ENCODE data around the gene GALNT2.
A peak's percentile ranks its signal among the peaks of the same experiment; 100 is the strongest.

The GALNT2 gene

GRCh38 chr1:230149751-230150584 lies 82.9 kb downstream of the GALNT2 start:
- no peak for DNase-seq

DNA sequence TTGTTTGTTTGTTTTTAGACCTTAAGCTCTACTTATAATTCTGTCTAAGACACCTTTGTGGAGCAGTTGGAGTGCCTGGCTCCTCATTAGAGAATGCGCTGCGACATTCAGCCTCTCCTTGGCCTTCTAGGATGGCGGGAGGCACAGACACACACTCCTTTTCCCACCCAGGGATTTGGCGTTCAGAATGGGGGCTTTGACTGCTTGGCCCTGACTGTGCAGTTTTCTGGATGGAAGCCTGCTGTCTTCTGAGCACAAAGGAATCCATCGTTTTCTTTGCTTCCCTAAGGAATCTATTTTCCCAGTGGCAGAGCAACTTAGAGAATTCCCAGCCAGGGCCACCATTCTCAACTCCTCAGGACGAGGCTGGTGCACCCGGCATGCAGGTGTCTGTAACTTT lies 83.6 kb downstream of the GALNT2 start:
- DNase-seq, result no peak

- no peak for DNase-seq
Measured at GRCh38 chr1:230151924-230152468, 85.0 kb downstream of the GALNT2 start.

GRCh38 chr1:230152999-230153398 lies 86.0 kb downstream of the GALNT2 start:
- no peak for DNase-seq

DNA sequence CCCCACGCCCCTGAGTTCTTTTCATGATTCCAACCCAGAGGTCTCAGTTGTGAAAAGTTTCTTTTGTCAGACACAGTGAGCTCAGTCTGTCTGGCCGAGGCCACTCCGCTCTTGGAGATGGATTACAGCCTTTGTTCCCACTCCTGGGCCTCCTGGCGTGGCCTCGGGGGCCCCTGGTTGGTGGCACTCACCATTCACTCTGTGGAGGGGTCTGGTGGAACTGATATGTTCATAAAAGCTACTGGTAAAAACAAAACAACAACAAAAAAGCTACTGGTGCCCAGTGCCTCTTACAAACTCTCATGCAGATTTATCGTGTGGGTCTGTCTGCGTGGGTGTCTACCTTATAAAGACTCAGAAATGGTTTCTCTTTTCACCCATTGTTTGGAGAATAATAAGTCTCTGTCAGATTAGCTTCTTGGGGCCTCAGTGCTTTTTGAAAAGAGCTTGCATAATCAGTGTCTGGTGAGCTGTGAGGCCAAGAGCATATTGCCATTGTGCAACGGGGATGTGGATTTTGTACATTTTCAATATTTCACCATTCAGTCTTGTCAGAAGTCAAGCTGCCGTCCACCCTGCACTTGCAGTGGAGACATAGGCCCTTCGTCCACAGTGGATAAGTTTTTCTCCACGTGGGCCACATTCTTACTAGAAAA lies 86.7 kb downstream of the GALNT2 start:
- no peak for DNase-seq

GRCh38 chr1:230155021-230155420 lies 88.0 kb downstream of the GALNT2 start:
- no peak for DNase-seq

DNA sequence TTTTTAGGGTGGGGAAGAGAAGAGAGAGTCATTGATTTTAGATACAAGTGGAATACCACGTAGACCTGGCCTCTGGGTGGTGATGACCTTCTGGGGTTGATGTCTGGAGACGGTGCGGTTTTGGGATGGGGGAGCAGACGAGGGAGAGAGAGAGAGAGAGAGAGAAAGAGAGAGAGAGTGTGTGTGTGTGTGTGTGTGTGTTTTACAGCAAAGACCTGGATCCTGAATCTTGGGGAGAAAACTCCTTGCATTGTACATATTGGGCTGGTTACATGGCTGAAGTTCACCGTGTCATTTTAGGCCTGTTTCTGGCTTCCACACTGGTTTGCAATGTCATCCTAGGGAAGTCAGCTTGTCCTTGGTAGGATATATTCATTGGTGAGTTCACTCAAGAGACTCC lies 89.0 kb downstream of the GALNT2 start:
- DNase-seq, result no peak

DNA sequence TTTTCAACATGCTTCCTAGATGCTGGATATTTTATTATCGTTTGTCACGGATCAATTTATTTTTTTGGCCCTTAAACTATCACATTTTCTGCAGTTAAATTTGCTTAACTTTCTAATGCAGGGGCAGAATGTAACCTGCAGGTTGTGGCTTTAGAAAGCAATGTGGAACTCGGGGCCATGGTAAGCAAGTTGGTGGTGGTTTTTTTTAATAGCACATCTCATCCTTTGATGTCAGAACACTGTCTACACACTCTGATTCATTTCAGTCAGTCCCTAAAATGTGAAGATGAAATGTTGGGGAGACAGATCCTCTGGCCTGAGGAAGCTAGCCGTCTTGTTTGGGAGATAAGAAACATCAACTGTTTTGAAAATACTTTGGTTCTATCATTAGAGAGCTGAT lies 89.5 kb downstream of the GALNT2 start:
- no peak for DNase-seq

GRCh38 chr1:230157420-230158390 lies 90.7 kb downstream of the GALNT2 start:
- no peak for DNase-seq

DNA sequence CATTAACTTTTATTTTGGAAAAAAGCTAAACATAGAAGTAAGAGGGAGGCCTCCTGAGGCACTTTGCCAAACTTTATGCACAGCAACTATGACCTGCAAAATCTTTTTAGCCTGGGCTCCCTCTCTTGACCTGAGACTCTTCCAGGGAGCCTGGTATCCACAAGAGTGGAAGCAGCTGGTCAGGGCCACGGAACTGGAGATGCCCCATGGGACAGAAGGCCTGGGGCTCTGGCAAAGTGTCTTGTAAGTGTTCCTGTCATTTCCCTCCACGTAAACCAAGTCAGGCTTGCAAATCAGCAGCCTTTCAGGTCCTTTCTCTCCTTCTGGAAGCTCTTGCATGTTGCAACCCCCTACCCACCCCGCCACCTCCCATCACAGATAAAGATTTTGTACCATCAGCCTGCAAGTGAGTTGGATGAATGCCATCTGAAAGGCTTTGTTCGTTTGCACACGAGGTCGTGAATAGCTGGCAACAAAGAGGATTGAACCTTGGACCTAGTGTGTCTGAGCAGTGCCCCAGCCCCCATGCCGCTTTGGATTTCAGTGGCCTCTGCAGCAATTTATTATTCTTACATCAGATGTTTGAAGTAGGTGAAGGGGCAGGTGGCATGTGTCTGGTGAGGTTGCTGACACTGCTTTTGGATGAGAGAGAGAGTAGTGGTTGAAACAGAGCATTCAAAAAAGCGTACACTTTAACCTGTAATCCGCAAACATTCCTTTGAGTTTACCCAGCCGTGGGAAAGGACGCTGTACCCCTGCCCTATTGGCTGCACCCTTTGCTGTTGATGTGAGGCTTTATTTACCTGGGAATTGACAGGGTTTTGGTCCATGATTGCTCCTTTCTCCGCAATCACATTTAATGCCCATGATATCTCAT lies 91.6 kb downstream of the GALNT2 start:
- DNase-seq, result peak; percentile 49

DNA sequence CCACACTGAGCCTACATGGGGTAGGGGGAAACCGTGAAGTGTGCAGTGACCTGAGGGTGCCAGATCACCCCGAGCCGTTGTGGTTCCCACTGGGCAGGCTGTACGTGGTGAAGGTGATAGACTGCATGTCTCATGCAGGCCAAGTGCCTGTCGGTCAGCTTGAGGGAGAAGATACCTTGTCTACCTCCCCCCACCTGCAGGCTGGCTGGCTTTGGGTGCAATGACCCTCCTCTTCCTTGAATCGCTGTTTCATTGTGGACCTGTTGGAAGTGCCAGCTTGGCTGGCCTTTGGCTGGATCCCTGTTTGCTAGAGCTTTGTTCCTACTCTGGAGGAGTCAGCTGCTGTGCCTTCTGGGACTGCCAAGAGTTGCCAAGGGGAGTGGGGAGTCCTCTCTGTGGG lies 92.5 kb downstream of the GALNT2 start:
- DNase-seq, result no peak

- DNase-seq, result no peak
Measured at GRCh38 chr1:230160957-230161771, 94.1 kb downstream of the GALNT2 start.

DNA sequence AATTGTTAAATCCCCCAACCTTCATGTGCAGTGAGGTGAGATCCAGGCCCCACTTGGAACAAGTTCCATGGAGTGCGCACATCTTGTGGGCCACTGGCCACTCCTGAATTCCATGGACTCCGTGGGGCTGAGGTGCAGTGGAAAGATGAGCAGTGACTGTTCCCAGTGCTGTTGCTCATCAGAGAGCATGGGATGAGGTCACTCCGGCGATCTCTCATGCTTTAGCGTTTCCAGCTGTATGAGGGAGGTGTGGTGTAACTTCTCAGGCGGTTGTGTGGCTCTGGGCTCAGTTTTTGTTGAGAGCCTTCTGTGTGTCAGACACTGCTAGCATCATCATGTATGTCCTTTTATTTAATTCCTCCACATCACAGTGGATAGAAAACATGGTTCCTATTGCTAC lies 96.2 kb downstream of the GALNT2 start:
- DNase-seq, result no peak

GRCh38 chr1:230163719-230164118 lies 96.7 kb downstream of the GALNT2 start:
- no peak for DNase-seq

- DNase-seq, result no peak
Measured at GRCh38 chr1:230165536-230165935, 98.5 kb downstream of the GALNT2 start.

DNA sequence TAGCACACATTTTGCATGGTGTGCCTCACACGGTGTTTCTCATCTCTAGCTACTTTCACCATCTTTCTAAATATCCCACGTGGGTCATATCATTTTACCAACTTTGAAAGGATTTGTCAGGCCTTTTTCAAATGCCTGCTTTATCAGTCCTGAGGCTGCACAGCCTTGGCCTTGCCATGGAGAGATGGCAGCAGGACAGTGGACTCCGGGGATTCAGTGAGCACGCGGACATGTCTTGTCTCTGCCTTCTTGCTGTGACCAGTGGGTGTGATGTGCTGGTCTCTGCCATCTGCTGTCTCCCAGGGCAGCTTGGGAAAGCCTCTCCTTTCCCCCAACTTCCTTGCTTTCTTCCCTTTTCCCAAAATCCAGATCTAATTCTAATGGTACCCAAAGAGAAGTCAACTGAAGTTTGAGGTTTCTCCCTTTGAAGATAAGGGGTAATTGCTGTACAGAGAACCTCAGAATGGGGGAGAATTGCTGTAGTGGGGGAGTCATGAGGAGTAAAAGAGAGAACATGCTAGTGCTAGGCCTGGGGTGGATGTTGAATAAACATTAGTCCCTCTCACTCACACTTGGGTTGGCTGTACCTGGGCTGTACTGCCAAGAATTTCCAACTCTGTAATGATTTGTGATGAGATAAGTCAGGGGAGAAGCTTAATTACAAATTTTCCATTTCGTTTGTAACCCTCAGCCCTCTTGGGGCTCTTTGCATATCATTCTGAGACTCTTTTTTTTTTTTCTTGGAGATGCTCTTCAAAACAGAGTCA lies 99.5 kb downstream of the GALNT2 start:
- DNase-seq, result no peak

DNA sequence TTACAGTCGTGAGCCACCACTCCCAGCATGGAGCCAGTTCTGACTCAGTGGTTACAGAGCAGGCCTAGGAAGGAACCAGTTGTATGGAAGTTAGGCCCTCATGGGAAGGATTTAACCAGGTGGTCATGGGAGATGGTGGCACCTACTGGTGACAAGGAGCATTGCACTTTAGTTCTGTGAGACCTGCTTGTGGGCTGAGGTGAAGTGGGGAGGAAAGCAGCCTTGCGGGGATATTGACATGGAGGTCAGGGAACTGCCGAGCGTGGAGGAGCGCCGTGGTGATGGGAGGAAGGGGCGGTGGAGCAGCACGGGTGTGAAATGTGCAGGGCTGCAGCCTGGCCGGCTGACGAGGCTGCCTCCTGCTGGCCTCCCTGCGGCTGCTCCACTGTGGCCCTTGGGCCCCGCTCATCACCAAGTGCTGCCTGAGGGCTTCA lies 100.4 kb downstream of the GALNT2 start:
- DNase-seq, result no peak

- DNase-seq, result no peak
Measured at GRCh38 chr1:230169454-230170152, 102.6 kb downstream of the GALNT2 start.

DNA sequence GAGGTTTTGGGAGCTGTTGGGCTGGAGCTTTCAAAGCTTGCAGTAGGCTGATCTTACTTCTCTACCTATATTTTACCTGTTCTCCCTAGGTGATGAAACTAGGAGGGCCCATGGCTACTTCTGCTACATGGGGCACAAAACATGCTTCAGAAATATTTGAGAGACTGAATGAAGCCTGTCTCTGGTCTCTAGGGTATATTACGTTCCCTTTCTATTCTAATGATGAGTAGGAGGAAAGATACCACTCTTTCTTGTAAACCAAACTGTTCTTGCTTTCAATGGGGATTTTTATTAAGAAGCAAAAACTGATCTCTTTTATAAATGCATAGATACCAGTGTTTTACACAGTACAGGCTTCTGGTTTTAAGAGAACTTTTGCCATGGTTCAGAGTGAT lies 103.1 kb downstream of the GALNT2 start:
- DNase-seq, result no peak

DNA sequence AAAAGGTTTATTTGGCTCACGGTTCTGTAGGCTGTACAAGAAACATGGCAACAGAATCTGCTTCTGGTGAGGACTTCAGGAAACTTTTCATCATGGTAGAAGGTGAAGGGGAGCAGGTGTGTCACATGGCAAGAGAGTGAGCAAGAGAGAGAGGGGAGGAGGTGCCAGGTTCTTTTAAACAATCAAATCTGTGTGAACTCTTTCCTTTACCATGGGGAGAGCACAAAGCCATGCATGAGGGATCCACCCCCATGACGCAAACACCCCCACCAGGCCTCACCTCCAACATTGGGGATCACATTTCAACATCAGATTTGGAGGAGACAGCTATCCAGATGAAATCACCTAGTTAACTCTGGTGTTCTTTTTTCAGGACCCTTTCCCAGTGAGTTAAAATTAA lies 103.6 kb downstream of the GALNT2 start:
- no peak for DNase-seq

Measured in NCI-H187 treated with DMSO at 0.1 percent for 48 hours (cell line).